Left lung (tissue), 10 donors: ENCODE data around the gene UBAC2. TPM values are rescaled to one million over a fixed set of nuclear protein-coding genes. Genes with fewer than 3 reads are reported as not detected.

Experiments
- ATAC-seq: fragments of 200-7000 bp; cut with Tn5 transposase; one replicate; pipeline ENCODE4 v1.9.1; 2020; ENCODE audit warnings: moderate library complexity
- DNase-seq, 4 donors: peaks; one replicate each; pipeline ENCODE4 v3.0.0-alpha.2; 2013 to 2020
- H3K27ac ChIP-seq, 2 donors: fragments of 200-600 bp; sonication (generic) in 1 of 2; one replicate each; pipeline versions ENCODE4 v1.5.0 to v1.8.0; 2020 to 2021
- H3K27me3 ChIP-seq, 2 donors: fragments of 200-600 bp; sonication (generic) in 1 of 2; one replicate each; pipeline versions ENCODE4 v1.5.0 to v1.8.0; 2020 to 2021
- H3K36me3 ChIP-seq, 2 donors: fragments of 200-600 bp; sonication (generic) in 1 of 2; one replicate each; pipeline versions ENCODE4 v1.5.0 to v1.8.0; 2020 to 2021
- H3K4me1 ChIP-seq, 2 donors: fragments of 200-600 bp; one replicate each; pipeline ENCODE4 v1.8.0; 2021
- H3K4me3 ChIP-seq, 2 donors: fragments of 200-600 bp; sonication (generic) in 1 of 2; one replicate each; pipeline versions ENCODE4 v1.5.0 to v1.8.0; 2020 to 2021; ENCODE audit warnings: mild to moderate bottlenecking in 1 of 2
- H3K9me3 ChIP-seq, 2 donors: fragments of 200-600 bp; sonication (generic) in 1 of 2; one replicate each; pipeline versions ENCODE4 v1.5.0 to v1.8.0; 2020 to 2021
- intact Hi-C, 2 donors: fragments of 100-400 bp; cut with DNase I; formaldehyde crosslinking; loops; one replicate each; pipeline versions ENCODE4 v1.11.2 to v1.14.2; 2022
- polyA plus RNA-seq, 6 donors: library from polyadenylated mRNA; unstranded; fragments of 120-200 nt; gene quantifications; one replicate each; pipeline ENCODE4 v1.2.1, GENCODE V29; 2013; ENCODE audit not compliant: insufficient read length in 6 of 6
- total RNA-seq, 2 donors: library from RNA; stranded (reverse); fragmentation: NEBNext Ultra II Directional; extraction: Animal tissue kit (Norgen Biotek cat#: 25700); gene quantifications; one replicate each; pipeline ENCODE4 v1.2.1, GENCODE V29; 2021
- TF ChIP-seq, protein P1 (sequence below), 2 donors: fragments of 200-600 bp; sonication (generic) in 1 of 2; IDR thresholded peaks; one replicate each; pipeline versions ENCODE4 v1.5.0 to v1.8.0; 2021; ENCODE audit warnings: antibody characterized with exemption in 2 of 2
- donor health status: DM: no; HTN: yes; CAD: no.
- donor health status: DM: no; HTN: no; CAD: no.

The UBAC2 gene
- total and polyA plus RNA-seq, 8 donors = 56.1 to 71.6 (median 66.4) TPM

DNA sequence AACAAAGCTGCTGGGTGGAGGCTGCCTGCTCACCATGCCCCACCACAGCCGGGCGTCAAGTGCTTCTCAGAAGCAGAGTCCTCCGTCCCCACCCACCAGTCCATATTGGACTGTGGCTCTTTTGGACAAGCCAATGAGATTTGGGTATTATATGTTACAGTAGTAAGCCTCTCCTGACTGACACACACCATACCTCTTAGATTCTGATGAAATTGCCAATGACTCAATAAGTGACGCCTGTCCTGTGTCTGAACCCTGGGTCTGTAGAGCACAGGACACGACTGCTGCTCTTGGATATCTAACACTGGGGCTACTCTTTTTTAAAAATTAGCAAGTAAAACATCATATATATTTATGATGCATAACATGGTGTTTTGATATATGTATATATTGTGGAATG is 44.8 kb upstream of the UBAC2 start:
- intact Hi-C loops = no loop called here
- DNase-seq = no peak
- Histone ChIP-seq H3K9me3 (no peaks in the 10 kb centered on the region), H3K4me3 (no peak overlapping the region), H3K27ac (no peak overlapping the region), H3K4me1 (no peaks in the 10 kb centered on the region), H3K36me3 (no peaks in the 10 kb centered on the region), H3K27me3 (peaks cover 3 to 98% of the 10 kb centered on the region in 2 donors)
- TF ChIP-seq, protein P1, sequence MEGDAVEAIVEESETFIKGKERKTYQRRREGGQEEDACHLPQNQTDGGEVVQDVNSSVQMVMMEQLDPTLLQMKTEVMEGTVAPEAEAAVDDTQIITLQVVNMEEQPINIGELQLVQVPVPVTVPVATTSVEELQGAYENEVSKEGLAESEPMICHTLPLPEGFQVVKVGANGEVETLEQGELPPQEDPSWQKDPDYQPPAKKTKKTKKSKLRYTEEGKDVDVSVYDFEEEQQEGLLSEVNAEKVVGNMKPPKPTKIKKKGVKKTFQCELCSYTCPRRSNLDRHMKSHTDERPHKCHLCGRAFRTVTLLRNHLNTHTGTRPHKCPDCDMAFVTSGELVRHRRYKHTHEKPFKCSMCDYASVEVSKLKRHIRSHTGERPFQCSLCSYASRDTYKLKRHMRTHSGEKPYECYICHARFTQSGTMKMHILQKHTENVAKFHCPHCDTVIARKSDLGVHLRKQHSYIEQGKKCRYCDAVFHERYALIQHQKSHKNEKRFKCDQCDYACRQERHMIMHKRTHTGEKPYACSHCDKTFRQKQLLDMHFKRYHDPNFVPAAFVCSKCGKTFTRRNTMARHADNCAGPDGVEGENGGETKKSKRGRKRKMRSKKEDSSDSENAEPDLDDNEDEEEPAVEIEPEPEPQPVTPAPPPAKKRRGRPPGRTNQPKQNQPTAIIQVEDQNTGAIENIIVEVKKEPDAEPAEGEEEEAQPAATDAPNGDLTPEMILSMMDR (IDR thresholded peaks at IDR 0.05) = no peak
- ATAC-seq = no peak

DNA sequence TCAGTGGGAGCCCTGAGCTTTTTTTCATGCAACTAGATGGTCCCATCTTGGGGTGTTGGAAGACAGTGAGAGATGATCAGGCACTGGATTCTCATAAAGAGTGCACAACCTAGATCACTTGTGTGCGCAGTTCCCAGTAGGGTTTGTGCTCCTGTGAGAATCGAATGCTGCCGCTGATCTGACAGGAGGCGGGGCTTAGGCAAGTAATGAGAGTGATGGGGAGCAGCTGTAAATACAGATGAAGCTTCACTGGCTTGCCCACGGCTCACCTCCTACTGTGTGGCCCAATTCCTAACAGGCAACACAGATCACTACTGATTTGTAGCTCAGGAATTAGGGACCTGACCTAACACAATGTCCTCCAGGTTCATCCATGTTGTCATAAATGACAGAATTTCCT is 43.6 kb upstream of the UBAC2 start:
- no peaks in the 10 kb centered on the region for H3K36me3 ChIP-seq
- TF ChIP-seq, protein P1 (IDR thresholded peaks at IDR 0.05) = no peak
- no peak overlapping the region for H3K27ac ChIP-seq
- intact Hi-C loops = no loop called here
- H3K4me1 ChIP-seq = no peaks in the 10 kb centered on the region
- DNase-seq (no peak), ATAC-seq (no peak)
- no peaks in the 10 kb centered on the region for H3K9me3 ChIP-seq
- H3K4me3 ChIP-seq = no peak overlapping the region
- H3K27me3 ChIP-seq = peaks cover 3 to 98% of the 10 kb centered on the region in 2 donors

DNA sequence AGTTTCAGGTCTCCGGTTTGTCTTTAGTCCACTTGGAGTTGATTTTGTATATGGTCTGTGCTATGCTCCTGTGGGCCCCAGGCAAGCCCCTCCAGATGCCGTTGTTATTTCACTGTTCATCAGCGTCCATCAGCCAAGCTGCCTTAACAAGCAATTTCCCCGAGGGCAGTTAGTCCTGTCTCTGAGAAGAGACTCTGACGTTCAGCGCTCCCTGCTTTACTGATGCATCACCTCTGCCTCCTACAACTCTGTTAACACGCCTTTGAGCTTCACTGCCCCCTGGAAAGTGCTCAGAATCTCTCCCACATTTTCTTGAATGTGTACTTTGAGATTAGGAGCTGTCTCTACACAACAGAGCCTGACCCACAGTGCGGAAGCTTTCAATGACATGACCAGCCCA is 41.8 kb upstream of the UBAC2 start:
- ATAC-seq = no peak
- TF ChIP-seq, protein P1 (IDR thresholded peaks at IDR 0.05) = no peak
- DNase-seq = no peak
- intact Hi-C loops = no loop called here
- Histone ChIP-seq H3K27me3 (peaks cover 3 to 98% of the 10 kb centered on the region in 2 donors), H3K9me3 (no peaks in the 10 kb centered on the region), H3K36me3 (no peaks in the 10 kb centered on the region), H3K27ac (no peak overlapping the region), H3K4me1 (no peaks in the 10 kb centered on the region), H3K4me3 (no peak overlapping the region)

DNA sequence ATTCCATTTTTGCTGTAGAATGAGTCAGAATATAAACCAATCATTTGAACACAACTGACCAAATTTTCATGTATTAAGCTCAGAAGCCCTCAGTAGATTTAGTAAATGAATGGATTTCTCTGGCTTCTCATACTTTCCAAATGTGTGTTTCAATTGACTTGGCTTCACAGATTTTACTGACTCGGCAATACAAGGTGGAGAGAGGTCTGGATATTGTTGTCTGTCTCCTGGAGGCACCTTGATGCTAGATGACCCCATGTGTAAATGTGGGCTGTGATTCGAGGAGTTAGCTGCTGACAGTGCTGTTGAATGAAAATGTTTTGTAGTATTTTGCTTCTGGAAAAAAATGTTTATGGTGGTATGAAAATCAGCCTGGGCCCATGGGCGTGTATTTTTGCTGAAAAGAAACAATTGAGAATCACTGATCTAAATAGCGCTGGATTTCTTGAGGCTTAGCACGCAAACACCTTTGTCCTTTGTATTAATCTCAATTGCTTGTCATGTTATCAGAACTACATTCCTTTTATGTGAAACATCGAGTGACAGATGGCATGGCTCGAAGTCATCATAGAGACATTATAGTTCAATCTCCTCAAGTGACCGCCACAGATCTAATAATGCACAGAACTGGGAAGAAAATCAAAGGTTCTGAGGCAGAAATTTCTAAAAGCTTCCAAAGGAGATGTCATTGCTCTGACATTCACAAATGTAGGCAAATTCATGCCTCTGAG is 41.2 kb upstream of the UBAC2 start:
- Histone ChIP-seq H3K36me3 (no peaks in the 10 kb centered on the region), H3K9me3 (no peaks in the 10 kb centered on the region), H3K27ac (no peak overlapping the region), H3K27me3 (peaks cover 3 to 98% of the 10 kb centered on the region in 2 donors), H3K4me1 (no peaks in the 10 kb centered on the region), H3K4me3 (no peak overlapping the region)
- DNase-seq = no peak
- TF ChIP-seq, protein P1 (IDR thresholded peaks at IDR 0.05) = no peak
- intact Hi-C loops = no loop called here
- no peak for ATAC-seq

DNA sequence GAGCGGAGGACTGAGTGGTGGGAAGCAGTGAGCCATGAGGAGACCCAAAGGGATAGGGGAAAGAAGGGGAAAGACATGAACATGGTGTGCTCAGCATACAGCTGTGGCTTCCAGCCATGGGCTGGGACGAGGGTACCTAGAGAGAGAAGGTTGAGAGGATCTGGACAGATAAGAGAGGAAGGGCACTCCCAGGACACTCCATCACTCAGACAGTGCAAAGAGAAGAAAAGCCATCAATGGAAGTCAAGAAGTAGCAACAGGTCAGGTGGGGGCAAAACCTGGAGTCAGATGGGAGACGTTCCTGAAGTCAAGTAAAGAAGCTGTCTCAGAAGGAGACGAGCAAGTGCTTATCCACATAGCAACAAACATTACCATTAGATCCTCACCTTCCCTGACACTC is 40.2 kb upstream of the UBAC2 start:
- TF ChIP-seq, protein P1 (IDR thresholded peaks at IDR 0.05) = no peak
- no peak for DNase-seq

More for the DNA sequence above, 40.2 kb upstream of the UBAC2 start:
- no peaks in the 10 kb centered on the region for H3K4me1 ChIP-seq
- no peak overlapping the region for H3K27ac ChIP-seq
- H3K27me3 ChIP-seq = peaks cover 3 to 97% of the 10 kb centered on the region in 2 donors
- intact Hi-C loops = no loop called here
- no peak for ATAC-seq
- H3K9me3 ChIP-seq = no peaks in the 10 kb centered on the region
- H3K4me3 ChIP-seq = no peak overlapping the region
- H3K36me3 ChIP-seq = no peaks in the 10 kb centered on the region
